GM10847 (cell line): ENCODE data around the gene OR10G7.

Experiments used
- POLR2A ChIP-seq: IDR thresholded peaks from 2 replicates; pipeline ENCODE4 v1.6.1; 2011; ENCODE audit not compliant: insufficient read length; ENCODE audit errors: extremely low read depth

Gene OR10G7, protein sequence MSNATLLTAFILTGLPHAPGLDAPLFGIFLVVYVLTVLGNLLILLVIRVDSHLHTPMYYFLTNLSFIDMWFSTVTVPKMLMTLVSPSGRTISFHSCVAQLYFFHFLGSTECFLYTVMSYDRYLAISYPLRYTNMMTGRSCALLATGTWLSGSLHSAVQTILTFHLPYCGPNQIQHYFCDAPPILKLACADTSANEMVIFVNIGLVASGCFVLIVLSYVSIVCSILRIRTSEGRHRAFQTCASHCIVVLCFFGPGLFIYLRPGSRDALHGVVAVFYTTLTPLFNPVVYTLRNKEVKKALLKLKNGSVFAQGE

GRCh38 chr11:124041254-124041653 is at the start of gene OR10G7:
Gene OR10G7, minus strand, starts transcription at chr11:124041325. Its CDS starts 2,324 bp downstream, at chr11:124039001.
- no peak for TF ChIP-seq POLR2A

GRCh38 chr11:124085997-124086846 is 45.1 kb upstream of the OR10G7 start:
- no peak for TF ChIP-seq POLR2A

DNA sequence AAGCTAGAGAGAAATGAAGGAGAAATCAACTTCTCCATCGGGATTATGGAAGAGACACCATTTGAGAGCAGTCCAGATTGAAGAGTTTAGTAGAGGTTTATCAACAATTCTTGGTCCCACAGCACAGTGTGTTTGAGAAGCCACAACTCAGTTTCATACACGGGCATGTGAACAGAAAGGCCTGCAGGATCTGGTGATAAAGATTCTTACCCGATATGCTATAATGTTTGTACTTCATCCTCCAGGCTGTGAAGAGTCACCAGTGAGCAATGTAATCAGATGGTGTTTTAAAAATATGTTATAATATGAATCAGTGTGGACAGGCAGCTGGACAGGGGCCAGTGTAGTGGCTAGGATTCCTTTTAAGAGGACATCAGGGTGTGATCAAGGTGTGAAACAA is 44.5 kb upstream of the OR10G7 start:
- TF ChIP-seq POLR2A, result no peak

- TF ChIP-seq POLR2A, result no peak
Measured at GRCh38 chr11:124082371-124082770, 41.2 kb upstream of the OR10G7 start.

DNA sequence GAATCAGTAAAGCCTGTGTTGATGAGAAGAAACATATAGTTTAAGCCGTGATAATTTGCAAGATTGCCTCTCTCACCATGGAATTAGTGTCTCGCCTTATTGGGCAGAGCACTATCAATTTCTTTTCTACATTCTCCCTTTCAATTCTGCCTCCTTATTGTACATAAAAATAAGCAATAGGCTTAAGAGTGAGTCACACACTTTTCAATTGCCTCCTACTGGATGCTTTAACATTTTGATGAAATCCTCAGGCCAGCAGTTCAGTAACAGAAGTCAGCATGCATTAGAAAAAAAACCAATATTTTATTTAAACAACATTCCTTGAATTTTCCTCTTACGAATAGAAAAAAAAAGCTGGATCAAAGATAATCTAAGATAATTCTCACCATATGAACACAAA is 40.4 kb upstream of the OR10G7 start:
- no peak for TF ChIP-seq POLR2A

DNA sequence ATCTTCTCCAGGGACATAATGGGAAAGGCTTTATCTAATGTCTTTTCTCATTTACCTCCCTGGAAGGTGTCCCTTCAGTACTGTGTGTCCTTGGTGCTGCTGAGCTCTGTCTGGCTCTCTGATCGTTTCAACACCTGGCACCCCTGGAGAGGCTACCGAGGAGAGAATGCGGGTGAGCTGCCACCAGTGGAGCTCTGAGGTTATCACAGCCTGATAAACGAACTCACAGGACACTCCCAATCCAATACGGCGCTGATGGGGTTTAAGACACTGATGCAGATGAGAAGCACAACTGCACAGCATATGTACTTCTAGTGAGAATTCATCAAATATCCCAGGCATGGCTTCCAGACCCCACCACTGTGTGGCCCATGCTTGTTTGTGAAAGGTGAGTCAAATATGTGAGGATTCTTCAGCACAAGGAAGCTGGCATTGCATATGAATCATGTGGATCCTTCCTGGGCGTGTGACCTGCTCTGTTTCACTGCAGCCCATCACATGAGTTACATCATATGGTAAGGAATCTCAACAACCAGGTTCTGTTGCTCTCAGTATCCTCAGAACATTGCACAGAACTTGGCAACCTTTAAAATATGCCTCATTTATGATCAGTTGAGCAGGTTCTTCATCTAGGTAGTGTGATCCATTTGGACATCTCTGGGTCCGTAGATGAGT is 39.3 kb upstream of the OR10G7 start:
- TF ChIP-seq POLR2A, result no peak

DNA sequence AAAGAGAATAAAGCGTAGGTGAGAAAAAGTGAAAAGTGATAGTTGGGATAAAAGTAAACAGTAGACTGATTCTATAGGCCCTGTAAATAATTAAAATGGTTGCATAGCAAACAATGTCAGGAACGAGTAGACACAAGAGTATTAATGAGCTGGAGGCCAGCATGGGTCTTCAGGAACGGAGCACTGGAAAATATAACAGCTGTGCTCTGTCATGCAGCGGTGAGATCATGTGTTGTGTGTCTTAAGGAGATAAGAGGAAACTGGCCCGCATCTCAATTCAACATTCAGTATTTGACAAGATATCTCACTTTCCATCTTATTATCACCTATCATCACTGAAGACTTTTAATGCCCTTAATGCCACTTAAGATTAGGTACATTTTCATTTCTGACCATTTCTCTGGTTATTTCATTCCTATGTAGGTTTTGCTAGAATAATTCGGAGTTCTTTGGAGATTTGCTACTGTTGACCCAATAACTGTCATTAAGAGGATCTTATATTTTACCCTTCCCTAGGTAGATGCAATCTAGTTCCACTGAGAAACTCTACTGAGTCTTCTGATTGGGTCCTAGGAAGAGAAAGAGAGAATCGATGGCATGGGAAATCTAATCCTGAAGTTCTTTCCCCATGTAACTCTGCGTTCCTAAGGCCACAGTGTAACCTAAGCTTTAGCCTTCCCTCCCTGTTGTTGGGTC is 38.7 kb upstream of the OR10G7 start:
- no peak for TF ChIP-seq POLR2A

GRCh38 chr11:124078591-124078990 is 37.5 kb upstream of the OR10G7 start:
- TF ChIP-seq POLR2A, result no peak

DNA sequence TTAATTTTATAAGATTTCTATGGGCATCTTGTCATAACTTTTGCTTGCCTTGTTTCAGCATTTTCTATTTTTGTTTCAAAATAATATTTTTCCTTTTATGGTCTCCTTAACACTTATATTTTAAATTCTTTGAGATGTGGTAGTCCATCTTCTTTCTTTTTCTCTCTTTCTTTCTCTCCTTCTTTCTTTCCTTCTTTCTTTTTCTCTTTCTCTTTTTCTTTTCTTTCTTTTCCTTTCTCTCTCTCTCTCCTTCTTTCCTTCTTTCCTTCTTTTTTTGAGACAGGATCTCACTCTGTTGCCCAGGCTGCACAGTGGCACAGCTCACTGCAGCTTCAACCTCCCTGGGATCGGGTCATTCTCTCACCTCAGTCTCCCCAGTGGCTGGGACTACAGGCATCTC is 36.1 kb upstream of the OR10G7 start:
- no peak for TF ChIP-seq POLR2A

- no peak for TF ChIP-seq POLR2A
Measured at GRCh38 chr11:124075841-124076651, 34.9 kb upstream of the OR10G7 start.

DNA sequence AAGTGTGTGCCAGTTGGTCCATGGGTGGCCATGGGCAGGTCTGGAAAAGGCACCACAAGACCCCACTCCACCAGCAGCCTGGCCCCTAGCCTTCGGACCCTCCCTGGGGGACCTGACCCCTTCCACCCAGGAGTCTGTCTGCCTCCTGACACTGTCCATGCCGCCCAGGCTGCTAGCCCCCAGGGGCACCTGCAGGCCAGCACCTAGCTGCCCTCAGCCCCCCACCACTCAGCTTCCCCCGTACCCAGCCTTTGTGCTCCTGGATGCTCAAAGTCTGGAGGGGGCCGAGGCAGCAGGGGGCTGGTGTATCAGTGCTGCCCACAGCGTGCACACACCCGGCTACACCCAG is 34.3 kb upstream of the OR10G7 start:
- no peak for TF ChIP-seq POLR2A

- no peak for TF ChIP-seq POLR2A
Measured at GRCh38 chr11:124074554-124074953, 33.4 kb upstream of the OR10G7 start.

GRCh38 chr11:124072147-124072546 is 31.0 kb upstream of the OR10G7 start:
- no peak for TF ChIP-seq POLR2A

DNA sequence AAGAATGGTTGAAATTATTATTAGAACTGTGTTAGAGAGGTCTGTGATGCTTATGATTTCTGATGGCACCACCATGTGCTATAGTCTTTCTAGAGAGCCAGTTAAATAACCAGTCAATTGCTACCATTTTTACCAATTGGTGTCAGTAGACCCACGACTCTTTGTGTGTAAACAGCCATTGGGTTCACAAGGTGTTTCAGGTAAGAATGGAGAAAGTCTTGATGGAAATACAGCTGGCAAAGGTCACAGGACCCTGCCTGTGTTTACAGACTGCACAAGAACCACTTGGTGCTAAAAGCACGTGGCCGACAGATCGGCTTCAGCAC is 30.5 kb upstream of the OR10G7 start:
- no peak for TF ChIP-seq POLR2A
